Posterior cingulate gyrus (tissue), 11 donors: ENCODE data around the gene RNF157.
A peak's percentile ranks its signal among the peaks of the same experiment; 100 is the strongest.

ENCODE experiments used
- DNase-seq, 10 donors: peaks; one replicate each; pipeline versions ENCODE4 v3.0.0 to v3.0.0-alpha.2; 2020 to 2021; ENCODE audit warnings: mixed read lengths in 3 of 10
- intact Hi-C: fragments of 100-400 bp; cut with DNase I; formaldehyde crosslinking; loops from one replicate; pipeline ENCODE4 v1.15.1; 2023

Gene RNF157

DNA sequence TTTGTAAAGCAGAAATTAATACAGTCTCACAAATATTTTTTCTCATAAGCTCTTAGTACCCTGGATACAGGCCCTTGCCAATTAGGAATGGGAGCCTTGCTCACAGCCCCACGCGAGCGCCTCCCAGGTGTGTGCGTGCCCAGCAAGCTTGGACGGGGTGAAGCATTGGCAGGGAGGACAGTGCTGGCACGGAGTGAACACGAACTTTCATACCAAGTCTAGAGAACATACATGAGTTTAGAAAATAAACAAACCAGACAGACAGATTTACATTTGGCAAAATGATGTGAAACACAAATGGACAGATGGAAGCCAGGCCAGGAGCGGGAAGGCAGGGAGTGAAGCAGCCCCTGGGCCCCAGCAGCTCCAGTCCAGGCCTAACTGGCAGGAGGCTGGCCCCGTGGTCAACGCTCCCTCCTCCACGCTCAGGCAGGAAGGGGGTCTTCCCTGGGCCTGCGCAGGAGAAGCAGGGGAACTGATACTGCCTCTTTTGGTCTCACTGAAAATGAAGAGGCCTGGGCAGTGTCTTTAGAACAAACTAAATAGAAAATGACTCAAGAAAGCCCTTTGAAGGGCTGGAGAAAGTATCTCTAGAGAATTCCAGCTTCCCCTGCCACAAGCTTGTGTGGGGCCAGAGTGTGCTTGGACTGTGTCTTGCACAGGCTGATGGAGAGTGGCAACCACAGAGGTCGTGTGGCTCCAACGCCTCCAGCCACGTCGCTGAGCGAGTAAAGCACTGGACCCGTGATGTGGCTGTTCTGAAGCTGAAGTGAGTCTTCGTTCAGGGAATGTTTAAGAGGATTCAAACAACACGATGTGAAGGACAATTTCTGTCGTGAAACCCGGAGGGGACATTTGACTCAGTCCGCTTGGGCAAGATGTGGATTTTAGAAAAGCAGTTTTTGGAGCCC, 89.3 kb downstream of the RNF157 start:
- intact Hi-C loops = no loop called here
- DNase-seq = peak in 1 of 10 donors; percentile 62

DNA sequence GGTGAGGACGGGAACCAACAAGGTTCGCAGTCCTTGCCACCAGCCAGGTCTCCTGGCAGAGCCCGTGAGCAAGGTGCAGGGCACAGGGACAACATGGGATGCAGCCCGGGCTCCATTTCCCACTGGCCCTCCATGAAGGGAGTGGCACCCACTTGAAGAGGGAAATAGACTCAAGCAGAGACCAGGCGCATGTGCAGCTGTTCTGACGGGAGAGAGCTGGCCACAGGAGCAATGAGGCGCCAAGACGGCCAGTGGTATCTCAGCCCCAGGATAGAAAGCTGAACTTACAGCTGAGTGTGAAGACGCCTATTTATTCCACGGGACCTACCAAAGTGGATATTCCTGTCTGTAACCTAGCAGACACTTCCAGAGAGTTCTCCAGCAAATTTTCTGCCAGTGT, 91.1 kb downstream of the RNF157 start:
- peak in 1 of 10 donors; percentile 72 for DNase-seq
- intact Hi-C loops = no loop called here

DNA sequence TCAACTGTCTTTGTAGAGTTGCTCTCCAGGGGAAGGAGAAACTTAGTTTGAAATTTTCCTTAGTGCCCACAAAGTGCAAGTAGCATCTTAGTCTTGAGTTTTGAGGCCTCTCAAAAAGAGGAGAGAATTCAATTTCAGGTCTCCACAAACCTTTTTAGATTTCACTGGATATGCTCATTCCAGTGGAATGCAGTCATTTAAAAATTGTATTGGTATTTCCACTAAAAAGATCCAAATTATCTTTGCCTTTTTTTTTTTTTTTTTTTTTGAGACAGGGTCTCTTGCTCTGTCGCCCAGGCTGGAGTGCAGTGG, 92.3 kb downstream of the RNF157 start:
- intact Hi-C loops = no loop called here

DNA sequence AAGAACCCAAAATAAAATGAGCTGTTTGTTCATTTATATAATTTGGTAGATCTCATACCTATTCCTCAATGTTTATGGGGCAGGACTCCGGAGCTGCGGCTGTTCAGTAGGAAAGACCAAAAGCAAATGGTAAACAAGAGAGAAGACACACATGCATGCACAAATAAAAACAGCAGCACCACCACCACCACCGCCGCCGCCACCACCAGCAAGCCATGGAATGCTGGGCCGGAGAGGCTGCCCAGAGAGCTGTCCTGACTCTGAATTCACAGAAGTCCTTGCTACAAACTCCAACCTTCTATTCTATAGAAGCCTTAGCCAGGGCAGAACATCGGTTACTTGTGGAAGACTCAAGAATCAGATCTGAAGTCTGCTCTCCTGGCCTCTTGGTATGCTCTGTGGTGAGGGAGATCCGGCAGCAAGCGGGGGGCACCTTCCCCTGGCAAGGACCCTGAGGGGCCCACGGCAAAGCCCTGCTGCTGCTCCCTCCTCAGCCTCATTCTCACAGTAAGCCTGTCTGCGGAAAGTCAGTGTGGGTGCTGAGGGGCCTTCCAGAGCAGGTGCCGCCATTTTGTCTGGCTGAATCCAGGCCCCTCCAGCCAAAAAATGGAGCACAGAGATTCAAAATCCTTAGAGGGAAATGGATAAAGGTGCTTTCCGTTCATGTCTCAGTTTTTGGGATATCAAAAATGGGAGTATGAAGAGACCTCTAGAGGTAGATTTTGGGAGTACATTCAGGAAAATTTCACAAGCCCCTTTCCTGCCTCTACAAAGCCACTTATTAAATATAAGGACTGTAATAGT, 92.9 kb downstream of the RNF157 start:
- intact Hi-C loops = no loop called here
- DNase-seq = peak in 1 of 10 donors; percentile 74

More for the DNA sequence above, 92.3 kb downstream of the RNF157 start:
- no peak for DNase-seq

DNA sequence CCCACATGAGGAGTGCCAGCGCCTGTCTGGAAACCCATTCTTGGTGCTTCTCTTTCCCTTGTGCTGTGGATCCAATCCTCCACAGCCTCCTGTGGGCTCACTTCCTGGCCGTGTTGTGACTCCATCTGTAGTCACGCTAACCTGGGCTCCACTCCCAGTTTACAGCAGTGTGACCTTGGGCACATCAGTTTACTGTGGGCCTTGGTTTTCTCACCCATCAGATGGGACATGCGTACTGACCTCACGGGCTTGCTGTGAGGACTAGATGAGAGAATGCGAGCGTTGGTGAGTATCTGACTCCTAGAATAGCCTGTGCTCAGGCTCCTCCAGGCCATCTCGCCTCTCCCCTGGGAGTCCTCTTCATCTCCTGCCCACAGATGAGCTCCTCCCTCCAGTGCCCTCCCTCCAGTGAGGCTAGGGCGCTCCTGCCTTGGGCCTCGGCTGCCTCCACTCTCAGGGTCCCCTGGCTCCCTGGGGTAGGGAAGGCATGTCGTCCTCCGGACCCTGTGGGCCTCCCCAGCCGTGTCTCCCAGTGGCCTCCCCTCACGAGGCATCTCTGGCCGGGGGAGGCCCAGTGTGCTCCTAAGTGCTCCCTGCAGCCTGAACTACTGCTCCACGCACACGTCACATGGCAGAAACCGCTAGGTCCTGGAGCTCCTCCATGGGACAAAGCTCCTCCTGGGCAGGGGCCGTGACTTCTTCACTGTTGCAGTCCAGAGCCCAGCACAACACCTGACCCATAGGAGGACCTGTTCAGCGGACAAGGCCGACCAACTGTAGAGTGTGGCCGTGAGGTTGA, 94.0 kb downstream of the RNF157 start:
- intact Hi-C loops = no loop called here
- peak in 1 of 10 donors; percentile 76 for DNase-seq

DNA sequence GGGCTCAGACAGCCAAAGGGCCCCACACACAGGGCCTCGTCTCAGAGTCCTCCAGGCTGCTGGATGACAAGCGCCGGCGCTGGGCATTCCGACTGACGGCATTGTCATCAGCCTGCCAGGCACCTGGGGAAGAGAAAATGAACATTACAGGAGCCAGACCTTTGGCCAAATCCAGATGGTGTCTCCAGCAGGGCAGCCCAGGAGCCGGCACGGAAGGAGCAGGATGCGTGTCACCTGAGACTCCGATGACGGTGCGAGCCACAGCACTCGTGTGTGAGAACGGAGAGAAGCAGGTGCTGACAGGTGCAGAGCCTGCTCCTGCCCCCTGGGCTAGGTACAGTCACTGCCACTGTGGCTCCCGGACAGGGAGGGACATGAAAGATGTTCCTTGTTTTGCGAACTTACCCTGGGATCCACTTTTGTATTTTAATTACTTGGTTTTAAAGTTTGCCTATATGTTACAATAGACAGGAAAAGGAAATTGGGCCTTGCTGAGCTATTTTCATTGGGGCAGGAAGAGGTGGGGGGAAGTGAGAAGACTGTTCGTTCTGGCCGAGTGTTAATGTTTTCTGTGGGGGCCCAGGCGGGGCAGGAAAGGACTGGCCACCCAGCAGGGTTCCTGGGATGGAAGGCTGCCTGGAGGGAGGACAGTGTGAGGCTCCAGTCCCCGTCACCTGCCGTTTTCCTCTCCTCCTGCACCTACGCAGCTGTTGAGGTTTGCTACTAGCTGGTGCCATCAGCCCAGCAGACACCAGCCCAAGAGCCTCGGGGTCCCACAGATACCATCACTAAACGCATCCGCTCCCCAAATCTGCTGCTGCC, 94.9 kb downstream of the RNF157 start:
- DNase-seq = peak in 1 of 10 donors; percentile 80
- intact Hi-C loops = no loop called here

DNA sequence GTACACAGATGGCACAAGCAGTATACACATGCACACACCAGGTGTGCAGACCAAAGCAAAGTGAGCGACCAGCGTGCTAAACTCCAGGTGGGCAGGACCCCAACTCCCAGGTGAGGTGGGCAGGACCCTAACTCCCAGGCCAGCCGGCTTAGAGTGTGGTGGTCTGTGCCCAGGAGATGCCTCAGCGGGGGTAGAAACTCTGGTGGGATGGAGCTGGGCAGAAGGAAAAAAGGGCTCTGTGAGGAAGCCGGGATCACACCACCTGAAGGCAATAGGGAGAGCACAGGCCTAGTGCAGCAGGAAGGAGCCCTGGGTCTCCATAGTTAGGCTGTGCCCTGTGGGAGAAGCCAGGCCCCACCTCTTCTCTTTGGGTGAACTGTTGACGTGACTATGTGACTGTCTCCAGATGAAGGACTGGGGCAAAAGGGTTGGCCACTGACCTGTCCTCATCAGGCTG, 97.7 kb downstream of the RNF157 start:
- intact Hi-C loops = no loop called here
- DNase-seq = peak in 2 of 10 donors; percentile 63 to 75

DNA sequence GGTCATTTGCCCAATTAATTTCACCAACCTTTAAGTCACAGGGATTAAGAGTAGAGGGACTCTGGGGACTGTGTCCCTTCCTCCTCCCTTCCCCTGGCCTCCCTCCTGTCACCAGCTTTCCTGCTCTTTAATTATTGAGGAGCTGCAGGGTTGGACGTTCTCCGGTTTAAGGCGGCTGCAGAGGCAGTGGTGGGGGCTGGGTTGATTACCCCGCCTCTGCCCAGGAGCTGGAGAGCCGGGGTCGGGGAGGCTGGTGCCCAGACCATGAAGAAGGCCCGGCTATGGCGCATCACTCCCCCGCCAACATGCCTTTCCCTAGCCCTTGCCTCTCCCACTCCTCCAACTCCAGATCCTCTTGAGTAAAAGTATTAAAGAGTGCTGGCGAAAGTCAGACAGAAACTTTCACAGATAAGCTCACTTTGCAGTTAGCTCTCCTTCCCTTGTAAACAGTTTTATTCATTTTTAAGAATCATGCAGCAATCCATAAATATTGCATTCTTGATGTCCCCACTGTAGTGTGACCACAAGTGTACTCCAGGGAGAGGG, 98.2 kb downstream of the RNF157 start:
- intact Hi-C loops = no loop called here
- DNase-seq = peak in 2 of 10 donors; percentile 60 to 76

DNA sequence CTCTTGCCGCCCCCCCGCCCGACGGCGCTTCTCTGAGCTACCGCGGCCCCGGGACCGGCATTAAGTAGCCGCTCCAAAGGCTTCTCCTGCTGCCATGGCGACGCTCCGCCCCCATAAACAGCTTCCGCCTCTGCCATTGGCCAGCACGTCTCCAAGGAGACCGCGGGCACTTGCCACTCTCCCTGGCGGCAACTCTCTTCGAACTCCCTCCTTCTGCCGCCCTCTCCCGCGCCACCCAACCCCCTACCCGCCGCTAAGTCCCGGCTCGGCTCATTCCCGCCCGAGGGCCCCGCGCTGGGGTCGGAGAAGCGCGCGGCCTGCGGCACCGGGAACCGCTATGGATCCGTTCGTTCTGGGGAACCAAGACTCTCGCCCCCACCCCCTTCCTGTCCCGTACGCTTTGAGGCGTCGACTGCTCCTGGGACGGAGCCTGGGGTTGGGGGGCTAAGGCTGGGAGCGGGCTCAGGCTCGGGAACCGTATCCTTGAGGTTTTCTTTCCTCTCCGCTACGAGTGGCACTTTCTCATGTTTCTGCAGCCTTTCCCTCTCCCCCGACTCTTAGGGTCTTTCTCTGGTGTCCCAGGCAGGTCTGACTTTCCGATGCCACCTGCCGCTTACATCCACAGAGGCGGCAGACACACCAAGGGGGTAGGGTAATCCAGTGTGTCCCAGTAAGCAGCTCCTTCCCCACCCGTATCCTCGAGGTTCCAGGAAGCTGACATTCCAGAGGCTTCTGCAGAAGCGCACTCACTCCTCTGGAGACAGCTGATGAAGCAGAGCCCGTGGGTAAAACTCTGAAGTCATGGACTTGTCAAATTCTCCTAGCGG, 98.9 kb downstream of the RNF157 start, which contains the start of gene FOXJ1:
FOXJ1 (minus strand) TSS at position 34 of the 827 bp plus-strand sequence. CDS start 850 bp downstream, outside the sequence.
- intact Hi-C loops = no loop called here

DNA sequence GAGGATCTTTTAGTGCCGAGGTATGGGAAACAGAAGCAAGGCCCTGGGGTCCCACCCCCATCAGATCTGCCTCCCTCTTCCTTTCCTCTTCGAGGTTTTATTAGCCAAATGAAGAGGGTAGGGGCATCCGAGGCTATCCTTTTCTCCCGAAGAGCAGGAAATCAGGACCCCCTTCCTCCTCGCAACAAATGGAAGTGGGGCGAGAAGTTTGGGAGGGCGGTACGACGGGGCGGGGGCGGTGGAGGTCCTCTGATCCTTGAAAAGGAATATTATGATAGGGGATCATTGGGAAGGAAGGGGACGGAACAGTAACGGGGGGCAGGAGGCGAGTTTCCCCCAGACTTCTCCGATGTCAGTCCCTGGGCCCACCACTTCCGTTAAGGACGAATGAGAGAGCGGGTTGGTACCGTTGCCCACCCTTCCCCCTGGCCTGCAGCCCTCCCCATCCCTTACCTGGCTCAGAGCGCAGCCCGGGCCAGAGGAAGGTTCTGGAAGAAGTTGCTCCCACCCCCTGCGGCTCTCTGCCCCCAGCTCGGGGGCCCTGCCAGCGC, 99.6 kb downstream of the RNF157 start:
- DNase-seq = no peak
- intact Hi-C loops = no loop called here

More for the DNA sequence above, 98.9 kb downstream of the RNF157 start, which contains the start of gene FOXJ1:
- peak; percentile 85 to 99 (median 92) for DNase-seq

DNA sequence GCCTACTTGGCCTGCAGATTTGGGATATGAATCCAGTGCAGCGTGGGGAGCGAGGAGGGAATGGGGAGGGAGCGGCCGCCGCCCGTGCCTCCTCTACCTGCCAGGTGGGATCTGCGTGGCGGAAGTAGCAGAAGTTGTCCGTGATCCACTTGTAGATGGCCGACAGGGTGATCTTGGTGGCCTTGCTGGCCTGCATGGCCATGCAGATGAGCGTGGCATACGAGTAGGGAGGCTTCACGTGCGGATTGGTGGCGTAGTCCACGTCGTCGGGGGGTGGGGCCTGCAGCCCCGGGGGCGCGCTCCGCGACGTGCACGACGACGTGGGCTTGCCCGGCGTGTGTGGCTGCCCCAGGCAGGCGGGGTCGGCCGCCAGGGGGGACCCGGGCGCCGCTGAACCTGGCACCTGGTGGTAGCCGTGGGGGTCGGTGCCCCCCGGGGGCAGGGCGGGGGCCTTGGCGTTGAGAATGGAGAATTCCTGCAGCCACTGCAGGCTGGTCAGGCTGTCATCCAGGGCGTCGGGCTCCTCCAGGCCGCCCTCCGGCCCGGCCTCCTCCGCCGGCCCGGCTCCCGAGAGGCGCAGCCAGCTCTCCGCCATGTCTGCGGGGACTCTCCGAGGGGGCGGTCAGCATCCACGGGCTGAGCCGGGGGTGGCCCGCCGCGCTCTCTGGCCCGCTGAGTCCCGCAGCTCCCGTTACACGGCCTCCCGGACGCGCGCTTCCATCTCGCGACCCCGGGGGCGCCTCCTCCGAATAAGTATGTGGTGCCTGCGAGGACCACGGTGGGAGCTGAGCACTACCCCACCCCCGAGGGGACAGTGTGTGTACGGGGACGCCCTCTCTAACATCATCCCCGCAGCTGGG, 100.3 kb downstream of the RNF157 start:
- intact Hi-C loops = no loop called here
- DNase-seq = peak in 2 of 10 donors; percentile 63 to 78

DNA sequence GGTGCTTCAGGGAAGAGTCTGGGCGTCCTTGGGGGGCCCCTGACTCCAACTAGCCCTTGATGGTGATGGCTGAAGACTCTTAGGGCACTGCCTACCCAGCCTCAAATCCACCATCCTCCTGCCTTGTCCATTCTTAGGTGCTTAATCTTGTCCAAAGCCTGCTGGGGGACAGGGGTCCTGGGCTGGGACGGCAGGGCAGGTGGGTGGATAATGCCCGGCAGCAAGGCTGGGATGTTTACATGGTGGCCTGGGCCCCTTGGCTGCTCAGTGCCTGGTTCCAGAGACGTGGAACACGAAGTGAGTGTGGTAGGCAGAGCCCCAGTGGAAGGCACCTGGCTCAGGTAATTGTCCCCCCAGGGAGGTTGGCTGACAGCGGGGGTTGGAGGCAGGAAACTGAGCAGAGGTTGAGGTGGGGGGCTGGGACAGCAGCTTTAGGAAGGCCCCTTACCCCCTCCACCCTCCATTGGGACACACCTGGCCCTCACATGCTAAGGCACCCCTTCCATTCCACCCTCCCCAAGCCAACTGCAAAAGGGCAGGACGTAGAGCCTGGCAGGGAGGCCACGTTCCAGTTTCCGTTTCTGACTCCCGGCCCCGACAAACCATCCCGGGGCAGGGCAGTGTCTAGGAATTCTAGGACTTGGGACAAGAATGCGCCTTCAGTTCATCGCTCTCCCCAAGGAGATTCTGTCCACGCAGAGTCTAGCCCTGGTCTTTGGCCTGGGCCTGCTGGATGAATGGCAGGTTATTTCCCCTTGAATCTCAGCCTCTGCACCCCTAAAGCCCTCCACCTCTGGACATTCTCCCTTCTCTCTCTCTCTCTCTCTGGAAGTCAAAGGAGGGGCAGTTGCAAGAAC, 101.2 kb downstream of the RNF157 start:
- DNase-seq = peak in 3 of 10 donors; percentile 37 to 70 (median 64)
- intact Hi-C loops = no loop called here

DNA sequence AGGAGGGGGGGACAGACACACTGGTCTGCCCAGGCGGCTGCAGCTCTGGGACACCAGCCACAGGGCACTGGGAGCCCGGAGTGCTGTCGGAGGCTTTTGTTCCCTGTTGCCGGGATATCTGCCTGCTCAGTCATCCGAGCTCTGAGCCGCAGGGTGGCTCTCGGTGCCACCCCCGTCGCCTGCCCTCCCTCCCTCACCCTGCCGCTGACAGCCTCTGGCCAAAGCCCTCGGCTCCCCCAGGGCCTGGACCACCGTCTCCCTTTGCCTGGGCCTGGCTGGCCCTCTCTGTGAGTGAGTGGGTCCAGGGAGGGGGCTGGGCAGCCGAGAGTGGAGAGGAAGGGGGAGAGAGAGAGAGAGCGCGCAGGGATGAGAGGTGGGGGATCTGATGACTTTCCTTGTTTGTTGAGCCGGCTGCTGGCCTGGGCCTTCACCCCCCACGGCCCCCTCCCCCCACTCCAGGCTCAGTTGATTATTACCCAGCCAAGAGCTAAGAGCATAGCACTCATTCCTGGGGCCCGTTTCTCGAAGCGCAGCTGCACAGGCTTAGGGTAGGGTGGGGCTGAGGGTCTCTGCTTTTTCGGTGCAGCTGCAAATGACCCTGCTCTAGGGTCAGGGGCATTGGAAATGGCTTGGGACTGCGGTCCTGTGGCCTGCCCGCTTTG, 101.9 kb downstream of the RNF157 start:
- peak; percentile 37 to 94 (median 70) for DNase-seq
- intact Hi-C loops = no loop called here

DNA sequence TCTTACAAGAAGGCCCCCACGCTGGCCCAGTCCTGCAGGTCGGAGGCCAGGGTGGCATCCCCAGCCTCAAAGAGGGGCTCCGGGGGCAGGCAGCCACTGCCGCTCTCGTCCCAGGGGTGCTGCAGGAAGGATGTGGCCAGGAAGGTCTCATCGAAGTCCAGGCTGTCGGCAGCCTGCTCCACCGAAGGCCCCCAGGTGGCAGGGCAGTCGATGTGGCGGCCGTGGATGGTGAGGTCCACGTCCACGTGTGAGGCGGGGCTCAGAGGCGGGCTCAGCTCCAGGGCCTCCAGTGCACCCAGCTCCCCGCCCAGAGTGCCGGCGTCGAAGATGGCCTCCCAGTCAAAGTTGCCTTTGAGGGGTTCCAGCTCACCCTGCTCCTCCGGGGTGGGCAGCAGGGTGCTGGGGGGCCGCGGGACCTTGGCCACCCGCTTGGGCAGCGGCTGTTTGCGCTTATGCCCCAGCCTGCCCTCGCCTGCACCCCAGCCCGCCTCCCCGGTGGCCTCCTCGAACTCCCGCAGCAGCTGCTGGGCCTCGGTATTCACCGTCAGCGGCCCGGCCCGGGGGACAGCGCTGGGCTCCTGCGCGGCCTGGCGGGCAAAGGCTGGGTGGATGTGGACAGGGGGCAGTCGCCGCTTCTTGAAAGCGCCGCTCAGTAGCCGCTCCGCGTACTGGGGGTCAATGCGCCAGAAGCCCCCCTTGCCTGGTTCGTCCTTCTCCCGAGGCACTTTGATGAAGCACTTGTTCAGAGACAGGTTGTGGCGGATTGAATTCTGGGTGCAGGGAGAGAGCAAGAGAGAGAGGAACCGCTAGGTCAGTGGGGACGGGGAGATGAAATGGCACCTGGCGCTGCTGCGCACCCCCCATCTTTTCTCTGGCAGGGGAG, 102.7 kb downstream of the RNF157 start:
- DNase-seq = peak in 3 of 10 donors; percentile 65 to 80 (median 80)
- intact Hi-C loops = no loop called here

DNA sequence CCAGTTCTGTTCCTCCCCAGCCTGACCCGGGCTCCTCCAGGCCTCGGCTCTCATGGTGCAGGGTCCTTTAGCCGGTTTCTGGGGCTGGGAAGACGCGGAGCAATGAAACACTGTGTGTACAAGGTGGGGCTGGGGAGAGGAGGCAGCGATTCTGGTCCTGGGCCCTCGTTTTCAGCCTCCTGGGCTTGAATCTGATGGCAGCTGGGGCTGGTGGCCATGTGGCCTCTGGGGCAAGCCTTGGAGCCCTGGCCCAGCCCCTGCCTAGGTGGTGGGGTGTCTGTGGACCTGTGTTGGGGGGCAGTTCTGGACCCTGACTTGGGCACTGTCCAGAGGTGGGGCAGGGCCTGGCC, 103.3 kb downstream of the RNF157 start:
- intact Hi-C loops = no loop called here
- peak in 3 of 10 donors; percentile 33 to 59 (median 35) for DNase-seq
